Left lung (tissue), 10 donors: Measurements from ENCODE around the gene ALOX5AP. TPM values are rescaled to one million over a fixed set of nuclear protein-coding genes. Genes with fewer than 3 reads are reported as not detected.

ENCODE experiments used
- ATAC-seq: fragments of 200-7000 bp; cut with Tn5 transposase; one replicate; pipeline ENCODE4 v1.9.1; 2020; ENCODE audit warnings: moderate library complexity
- DNase-seq, 4 donors: peaks; one replicate each; pipeline ENCODE4 v3.0.0-alpha.2; 2013 to 2020
- H3K27ac ChIP-seq, 2 donors: fragments of 200-600 bp; sonication (generic) in 1 of 2; one replicate each; pipeline versions ENCODE4 v1.5.0 to v1.8.0; 2020 to 2021
- H3K27me3 ChIP-seq, 2 donors: fragments of 200-600 bp; sonication (generic) in 1 of 2; one replicate each; pipeline versions ENCODE4 v1.5.0 to v1.8.0; 2020 to 2021
- H3K36me3 ChIP-seq, 2 donors: fragments of 200-600 bp; sonication (generic) in 1 of 2; one replicate each; pipeline versions ENCODE4 v1.5.0 to v1.8.0; 2020 to 2021
- H3K4me1 ChIP-seq, 2 donors: fragments of 200-600 bp; one replicate each; pipeline ENCODE4 v1.8.0; 2021
- H3K4me3 ChIP-seq, 2 donors: fragments of 200-600 bp; sonication (generic) in 1 of 2; one replicate each; pipeline versions ENCODE4 v1.5.0 to v1.8.0; 2020 to 2021; ENCODE audit warnings: mild to moderate bottlenecking in 1 of 2
- H3K9me3 ChIP-seq, 2 donors: fragments of 200-600 bp; sonication (generic) in 1 of 2; one replicate each; pipeline versions ENCODE4 v1.5.0 to v1.8.0; 2020 to 2021
- intact Hi-C, 2 donors: fragments of 100-400 bp; cut with DNase I; formaldehyde crosslinking; loops; one replicate each; pipeline versions ENCODE4 v1.11.2 to v1.14.2; 2022
- polyA plus RNA-seq, 6 donors: library from polyadenylated mRNA; unstranded; fragments of 120-200 nt; gene quantifications; one replicate each; pipeline ENCODE4 v1.2.1, GENCODE V29; 2013; ENCODE audit not compliant: insufficient read length in 6 of 6
- total RNA-seq, 2 donors: library from RNA; stranded (reverse); fragmentation: NEBNext Ultra II Directional; extraction: Animal tissue kit (Norgen Biotek cat#: 25700); gene quantifications; one replicate each; pipeline ENCODE4 v1.2.1, GENCODE V29; 2021
- TF ChIP-seq, protein P1 (sequence below), 2 donors: fragments of 200-600 bp; sonication (generic) in 1 of 2; IDR thresholded peaks; one replicate each; pipeline versions ENCODE4 v1.5.0 to v1.8.0; 2021; ENCODE audit warnings: antibody characterized with exemption in 2 of 2
- donor health status: DM: no; HTN: yes; CAD: no.
- donor health status: DM: no; HTN: no; CAD: no.

Gene ALOX5AP
- total and polyA plus RNA-seq, 8 donors, result 2.6 to 201 (median 4.9) TPM

DNA sequence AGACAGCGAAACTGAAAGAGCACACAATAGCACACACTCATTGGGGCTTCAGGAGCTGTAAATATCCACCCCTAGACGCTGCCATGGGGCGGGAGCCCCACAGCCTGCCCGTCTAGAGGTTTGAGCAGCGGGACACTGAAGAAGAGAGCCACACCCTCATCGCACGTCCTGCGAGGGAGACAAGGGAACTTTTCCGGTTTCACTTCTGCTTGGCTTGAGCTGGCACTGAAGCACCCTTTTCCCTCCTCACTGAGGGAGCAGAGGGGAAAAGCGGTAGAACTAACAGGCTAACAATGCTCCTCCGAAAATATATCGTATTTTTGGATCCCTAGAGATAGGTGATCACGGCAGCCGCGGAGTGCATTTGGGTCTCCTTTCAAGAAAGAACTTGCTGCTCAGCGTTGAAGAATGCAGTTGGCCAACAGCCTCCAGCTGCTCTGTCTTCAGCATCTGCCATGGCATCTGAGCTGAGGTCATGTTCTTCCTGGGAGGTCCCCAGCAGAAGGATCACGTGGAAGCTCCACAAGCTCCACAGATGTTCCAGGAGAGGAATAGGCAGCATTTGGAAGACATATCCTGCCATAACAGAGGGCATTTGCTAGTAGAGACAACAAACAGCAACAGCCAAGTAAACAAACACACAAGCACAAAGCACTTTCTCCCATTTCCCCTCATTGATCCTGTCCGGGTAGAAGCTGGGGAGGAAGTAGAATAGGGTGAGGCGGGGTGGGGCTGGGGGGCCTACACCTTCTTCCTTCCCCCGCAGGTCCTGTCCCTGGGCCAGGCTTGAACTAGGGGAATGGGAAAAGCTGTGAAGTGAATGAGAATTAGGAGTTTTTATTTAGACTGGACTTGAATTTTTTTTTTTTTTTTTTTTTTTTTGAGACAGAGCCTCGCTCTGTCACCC, 44.8 kb upstream of the ALOX5AP start:
- intact Hi-C loops, result no loop called here
- peak; percentile 80 to 93 (median 86) for DNase-seq
- Histone ChIP-seq H3K4me1 (peaks cover 3 to 25% of the 10 kb centered on the region in 2 donors), H3K4me3 (peak overlapping the region; percentile 4 to 32), H3K36me3 (no peaks in the 10 kb centered on the region), H3K27me3 (no peaks in the 10 kb centered on the region), H3K9me3 (no peaks in the 10 kb centered on the region), H3K27ac (peak overlapping the region; percentile 75 to 88)
- TF ChIP-seq, protein P1, sequence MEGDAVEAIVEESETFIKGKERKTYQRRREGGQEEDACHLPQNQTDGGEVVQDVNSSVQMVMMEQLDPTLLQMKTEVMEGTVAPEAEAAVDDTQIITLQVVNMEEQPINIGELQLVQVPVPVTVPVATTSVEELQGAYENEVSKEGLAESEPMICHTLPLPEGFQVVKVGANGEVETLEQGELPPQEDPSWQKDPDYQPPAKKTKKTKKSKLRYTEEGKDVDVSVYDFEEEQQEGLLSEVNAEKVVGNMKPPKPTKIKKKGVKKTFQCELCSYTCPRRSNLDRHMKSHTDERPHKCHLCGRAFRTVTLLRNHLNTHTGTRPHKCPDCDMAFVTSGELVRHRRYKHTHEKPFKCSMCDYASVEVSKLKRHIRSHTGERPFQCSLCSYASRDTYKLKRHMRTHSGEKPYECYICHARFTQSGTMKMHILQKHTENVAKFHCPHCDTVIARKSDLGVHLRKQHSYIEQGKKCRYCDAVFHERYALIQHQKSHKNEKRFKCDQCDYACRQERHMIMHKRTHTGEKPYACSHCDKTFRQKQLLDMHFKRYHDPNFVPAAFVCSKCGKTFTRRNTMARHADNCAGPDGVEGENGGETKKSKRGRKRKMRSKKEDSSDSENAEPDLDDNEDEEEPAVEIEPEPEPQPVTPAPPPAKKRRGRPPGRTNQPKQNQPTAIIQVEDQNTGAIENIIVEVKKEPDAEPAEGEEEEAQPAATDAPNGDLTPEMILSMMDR (IDR thresholded peaks at IDR 0.05), result no peak
- ATAC-seq, result peak; percentile 80

DNA sequence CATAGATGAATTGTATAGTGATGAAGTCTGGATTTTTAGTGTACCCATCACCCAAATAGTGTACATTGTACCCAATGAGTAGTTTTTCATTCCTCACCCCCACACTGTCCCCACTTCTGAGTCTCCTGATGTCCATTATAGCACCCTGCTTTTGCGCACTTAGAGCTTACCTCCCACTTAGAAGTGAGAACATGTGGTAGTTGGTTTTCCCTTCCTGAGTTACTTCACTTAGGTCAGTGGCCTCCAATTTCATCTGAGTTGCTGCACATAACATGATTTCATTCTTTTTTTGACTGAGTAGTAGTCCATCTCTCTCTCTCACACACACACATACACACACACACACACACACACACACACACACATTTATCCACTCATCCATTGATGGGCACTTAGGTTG, 43.2 kb upstream of the ALOX5AP start:
- H3K36me3 ChIP-seq, result no peaks in the 10 kb centered on the region
- no peaks in the 10 kb centered on the region for H3K9me3 ChIP-seq
- TF ChIP-seq, protein P1 (IDR thresholded peaks at IDR 0.05), result no peak
- peaks cover 15 to 41% of the 10 kb centered on the region in 2 donors for H3K4me1 ChIP-seq
- H3K4me3 ChIP-seq, result no peak overlapping the region
- DNase-seq (no peak), ATAC-seq (no peak)
- intact Hi-C loops, result no loop called here
- H3K27ac ChIP-seq, result no peak overlapping the region
- H3K27me3 ChIP-seq, result no peaks in the 10 kb centered on the region

DNA sequence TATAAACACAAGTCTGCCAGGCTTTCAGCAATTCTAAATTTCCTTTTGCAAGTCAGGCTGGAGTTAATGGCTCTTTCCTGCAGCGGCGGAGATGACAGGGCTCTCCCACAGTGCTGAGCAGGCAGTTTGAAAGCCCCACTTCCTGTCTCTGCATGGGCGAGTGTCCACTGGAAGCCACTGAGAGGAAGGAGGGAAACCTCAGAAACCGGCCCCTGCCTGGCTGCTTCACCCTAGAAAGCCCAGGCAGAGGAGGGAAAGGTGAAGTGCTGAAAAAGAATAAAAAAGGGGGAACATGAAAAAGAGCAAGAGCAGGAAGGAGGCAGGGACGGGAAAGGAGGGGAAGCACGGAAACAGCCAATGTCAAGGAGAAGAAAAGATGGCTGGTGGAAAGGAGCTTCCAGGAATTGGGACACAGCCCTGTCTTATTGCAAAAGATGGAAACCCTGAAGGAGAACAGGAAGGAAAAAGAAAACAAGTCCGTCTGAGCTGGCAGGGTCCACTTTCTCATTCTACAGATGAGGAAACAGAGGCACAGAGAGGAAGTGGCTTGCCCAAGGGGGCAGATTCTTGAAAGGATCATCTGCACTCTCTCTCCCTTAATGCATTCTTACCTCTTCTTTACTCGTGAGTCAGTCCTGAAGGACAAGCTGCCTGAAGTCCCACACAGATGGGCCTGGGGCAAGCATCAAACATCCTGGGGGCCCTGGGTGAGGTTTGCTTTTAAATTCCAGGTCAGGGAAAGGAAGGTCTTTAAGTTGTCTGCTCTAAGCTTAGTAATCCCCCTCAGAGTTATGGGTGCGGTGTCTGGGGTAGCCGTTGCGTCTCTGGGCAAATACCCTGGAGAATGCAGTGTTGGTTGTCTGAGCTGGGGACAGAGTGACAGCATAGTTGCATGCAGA, 38.8 kb upstream of the ALOX5AP start:
- Histone ChIP-seq H3K4me3 (no peak overlapping the region), H3K9me3 (no peaks in the 10 kb centered on the region), H3K36me3 (no peaks in the 10 kb centered on the region), H3K27me3 (no peaks in the 10 kb centered on the region), H3K27ac (peak overlapping the region; percentile 50 to 79), H3K4me1 (peaks cover 15 to 50% of the 10 kb centered on the region in 2 donors)
- intact Hi-C loops, result no loop called here
- ATAC-seq (peak; percentile 70), DNase-seq (peak in 3 of 4 donors; percentile 64 to 81 (median 72))
- TF ChIP-seq, protein P1 (IDR thresholded peaks at IDR 0.05), result no peak

DNA sequence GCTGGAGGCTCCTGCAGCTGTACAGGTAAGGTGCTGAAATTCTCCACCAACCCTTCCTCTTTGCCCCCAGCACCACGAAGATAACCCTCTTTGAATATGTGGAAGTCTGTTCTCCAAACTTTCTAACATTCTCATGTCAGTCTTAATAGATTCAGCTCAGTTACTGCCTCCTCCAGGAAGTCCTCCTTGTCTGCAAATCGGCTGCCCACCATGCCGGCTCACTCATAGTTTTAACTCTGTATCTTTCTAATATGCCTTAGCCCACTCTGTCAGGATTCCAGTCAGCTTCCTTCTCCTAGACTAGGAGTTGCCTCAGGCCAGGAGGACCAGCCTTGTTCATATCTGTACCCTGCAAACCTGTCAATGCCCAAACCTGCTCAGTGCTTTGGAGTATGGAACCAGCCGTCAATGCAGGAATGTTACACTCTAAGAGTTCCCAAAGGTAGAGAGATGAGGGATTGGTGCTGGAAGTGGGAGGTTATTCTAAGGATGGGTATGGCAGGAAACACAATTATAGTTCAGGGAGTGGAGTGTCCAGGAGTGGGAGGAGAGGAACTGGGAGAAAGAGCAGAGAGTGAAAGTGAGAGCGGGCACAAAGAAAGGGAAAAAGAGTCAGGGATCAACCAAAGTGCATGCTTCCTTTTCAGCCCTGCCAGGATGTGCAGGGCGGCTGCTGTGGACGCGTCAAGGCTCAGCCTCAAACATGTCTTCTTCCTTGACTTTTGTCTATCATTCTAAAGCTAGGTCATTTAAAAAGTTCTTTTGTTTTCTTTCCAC, 38.0 kb upstream of the ALOX5AP start:
- ATAC-seq (peak; percentile 74), DNase-seq (peak in 1 of 4 donors; percentile 45)
- TF ChIP-seq, protein P1 (IDR thresholded peaks at IDR 0.05), result no peak
- no peak overlapping the region for H3K4me3 ChIP-seq
- peaks cover 15 to 44% of the 10 kb centered on the region in 2 donors for H3K4me1 ChIP-seq
- no peaks in the 10 kb centered on the region for H3K27me3 ChIP-seq
- peak overlapping the region; percentile 50 to 79 for H3K27ac ChIP-seq
- no peaks in the 10 kb centered on the region for H3K36me3 ChIP-seq
- intact Hi-C loops, result no loop called here
- H3K9me3 ChIP-seq, result no peaks in the 10 kb centered on the region
